T-helper 1 cell (primary cell): ENCODE measurements around the gene IRF8.

Source experiments
- DNase-seq, 5 donors: peaks; one replicate each; pipeline ENCODE4 v3.0.0-alpha.2; 2012 to 2020

Gene IRF8

GRCh38 chr16:85914423-85914794 is 15.4 kb downstream of the IRF8 start:
- no peak for DNase-seq

GRCh38 chr16:85915125-85915845 is 16.3 kb downstream of the IRF8 start:
- no peak for DNase-seq

GRCh38 chr16:85916141-85916890 is 17.4 kb downstream of the IRF8 start:
- no peak for DNase-seq

- no peak for DNase-seq
Measured at GRCh38 chr16:85917012-85917411, 18.1 kb downstream of the IRF8 start.

- DNase-seq: no peak
Measured at GRCh38 chr16:85917959-85918358, 19.0 kb downstream of the IRF8 start.

- DNase-seq: no peak
Measured at GRCh38 chr16:85918436-85918835, 19.5 kb downstream of the IRF8 start.

GRCh38 chr16:85919271-85920267 is 20.6 kb downstream of the IRF8 start:
- no peak for DNase-seq

- no peak for DNase-seq
Measured at GRCh38 chr16:85921026-85921425, 22.1 kb downstream of the IRF8 start.

GRCh38 chr16:85923153-85924021 is 24.4 kb downstream of the IRF8 start:
- no peak for DNase-seq

- DNase-seq: no peak
Measured at GRCh38 chr16:85924675-85925074, 25.7 kb downstream of the IRF8 start.

GRCh38 chr16:85926370-85926769 is 27.4 kb downstream of the IRF8 start:
- DNase-seq: no peak

GRCh38 chr16:85927371-85927770 is 28.4 kb downstream of the IRF8 start:
- DNase-seq: no peak

GRCh38 chr16:85927959-85928358 is 29.0 kb downstream of the IRF8 start:
- DNase-seq: no peak

GRCh38 chr16:85928401-85928820 is 29.4 kb downstream of the IRF8 start:
- no peak for DNase-seq

GRCh38 chr16:85929259-85929721 is 30.3 kb downstream of the IRF8 start:
- DNase-seq: no peak

- no peak for DNase-seq
Measured at GRCh38 chr16:85930301-85930700, 31.3 kb downstream of the IRF8 start.

- no peak for DNase-seq
Measured at GRCh38 chr16:85931596-85932402, 32.8 kb downstream of the IRF8 start.

GRCh38 chr16:85934210-85934609 is 35.2 kb downstream of the IRF8 start:
- DNase-seq: no peak

- no peak for DNase-seq
Measured at GRCh38 chr16:85935391-85935973, 36.5 kb downstream of the IRF8 start.

- DNase-seq: peak in 4 of 5 donors; percentile 42 to 77 (median 46)
Measured at GRCh38 chr16:85935974-85936760, 37.2 kb downstream of the IRF8 start.
